HG03196 (cell line): ENCODE results near the gene COASY.
"Not testable (repeated sequence)": the region's sequence is repeated elsewhere in the genome, so short reads cannot be mapped to it uniquely, and the experiment has no call there.

Source experiments
- ATAC-seq: cut with Tn5 transposase; IDR thresholded peaks from one replicate; pipeline ENCODE4 v1.9.1; 2021; ENCODE audit not compliant: unreplicated experiment

COASY gene

GRCh38 chr17:42609814-42610801 lies 48.2 kb downstream of the COASY start:
- not testable (repeated sequence) for ATAC-seq

GRCh38 chr17:42612013-42612412 lies 50.1 kb downstream of the COASY start:
- no peak for ATAC-seq

- ATAC-seq = no peak
These were observed 51.8 kb downstream of the COASY start for GRCh38 chr17:42613699-42614295.
